Urothelium cell line (cell line): ENCODE results near the gene PCGF1.
"Not testable (repeated sequence)": the region's sequence is repeated elsewhere in the genome, so short reads cannot be mapped to it uniquely, and the experiment has no call there.

ENCODE experiments used
- DNase-seq: peaks from one replicate; pipeline ENCODE4 v3.0.0; 2011; ENCODE audit warnings: low spot score, mixed read lengths
- FAIRE-seq: peaks from 2 replicates; lab custom pipeline; 2011; peaks lifted over from hg19 to GRCh38; lab: Jason Lieb, UNC

The PCGF1 gene

DNA sequence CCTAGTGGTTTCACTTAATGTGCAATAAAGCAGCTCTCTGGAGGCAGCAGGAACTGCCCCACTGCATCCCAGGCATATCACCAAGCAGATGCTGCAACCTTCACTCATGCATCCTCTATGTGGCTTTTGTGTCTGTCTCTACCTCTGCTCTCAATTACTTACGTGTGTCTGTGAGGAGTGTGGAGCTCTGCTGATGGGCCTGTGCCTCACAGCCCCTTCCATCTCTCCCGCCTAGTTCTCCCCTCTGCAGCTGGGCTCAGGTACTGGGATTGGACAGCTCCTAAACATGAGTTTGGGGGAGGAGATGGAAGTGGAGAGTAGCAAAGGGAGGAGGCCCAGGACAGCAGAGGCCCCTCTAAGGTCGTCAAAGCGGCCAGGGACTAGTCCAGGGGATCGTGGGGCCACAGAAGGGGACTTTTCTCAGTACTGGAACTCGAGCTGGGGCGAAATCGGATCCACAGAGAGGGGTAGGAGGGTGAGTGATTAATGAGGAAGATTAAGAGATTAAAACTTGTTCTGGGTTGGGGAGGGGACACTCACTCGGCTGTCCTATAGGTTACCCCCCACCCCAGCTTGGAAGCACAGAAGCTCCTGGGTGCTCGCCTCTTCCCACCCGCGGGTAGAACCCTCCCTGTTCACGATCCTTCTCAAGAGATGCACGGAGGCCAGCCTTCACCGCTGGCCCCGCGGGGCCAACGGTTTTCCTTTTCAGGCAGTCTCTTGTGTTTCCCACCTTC is 6.0 kb downstream of the PCGF1 start:
- peak; percentile 46 for FAIRE-seq
- peak; percentile 22 for DNase-seq

DNA sequence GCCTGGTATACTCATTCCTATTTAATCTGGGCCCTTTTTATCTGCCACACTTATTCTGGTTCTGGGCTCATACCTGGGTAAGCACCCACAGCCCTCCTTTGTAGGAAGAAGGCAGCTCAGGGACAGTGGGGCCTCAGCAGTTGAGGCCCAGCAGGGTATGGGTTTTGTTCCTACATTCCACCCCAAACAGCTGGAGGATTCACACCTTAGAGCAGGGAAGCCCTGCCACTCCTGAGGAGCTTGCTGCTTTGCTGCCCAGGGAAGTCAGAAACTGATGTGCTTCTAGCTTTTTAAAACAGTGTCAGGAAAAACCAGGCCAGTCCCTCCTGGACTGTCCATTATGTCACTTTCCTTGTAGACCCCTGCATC is 6.9 kb downstream of the PCGF1 start:
- no peak for DNase-seq
- FAIRE-seq = no peak

DNA sequence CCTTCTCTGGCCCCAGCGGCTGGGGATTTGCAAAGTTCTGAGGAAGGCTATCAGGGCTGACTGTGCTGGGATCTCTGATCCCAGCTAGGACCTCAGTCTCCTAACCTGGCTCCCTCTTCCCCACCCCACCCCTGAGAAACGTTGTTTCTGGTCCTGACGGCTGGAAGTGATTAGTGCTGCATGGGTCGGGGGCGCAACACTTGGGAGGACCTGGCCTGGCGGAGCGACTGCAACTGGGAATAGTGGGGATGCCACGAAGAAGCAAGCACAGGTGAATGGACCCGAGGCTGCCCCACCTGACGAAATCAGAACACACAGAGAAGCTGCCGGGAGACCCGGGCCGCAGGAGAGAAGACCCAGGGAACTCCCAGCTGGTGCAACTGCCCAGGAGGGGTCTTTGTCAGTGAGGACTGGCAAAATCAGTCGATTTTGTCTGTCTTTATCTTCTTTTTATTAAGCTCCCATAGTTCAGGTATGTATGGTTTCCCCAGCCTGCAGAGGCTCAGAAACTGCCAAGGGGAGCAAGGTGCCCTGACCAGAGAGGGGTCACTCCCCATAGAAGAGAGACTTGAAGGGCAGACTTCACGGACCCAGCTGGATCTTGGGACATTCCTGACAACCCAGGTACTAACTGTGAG is 7.4 kb downstream of the PCGF1 start:
- no peak for DNase-seq
- no peak for FAIRE-seq

DNA sequence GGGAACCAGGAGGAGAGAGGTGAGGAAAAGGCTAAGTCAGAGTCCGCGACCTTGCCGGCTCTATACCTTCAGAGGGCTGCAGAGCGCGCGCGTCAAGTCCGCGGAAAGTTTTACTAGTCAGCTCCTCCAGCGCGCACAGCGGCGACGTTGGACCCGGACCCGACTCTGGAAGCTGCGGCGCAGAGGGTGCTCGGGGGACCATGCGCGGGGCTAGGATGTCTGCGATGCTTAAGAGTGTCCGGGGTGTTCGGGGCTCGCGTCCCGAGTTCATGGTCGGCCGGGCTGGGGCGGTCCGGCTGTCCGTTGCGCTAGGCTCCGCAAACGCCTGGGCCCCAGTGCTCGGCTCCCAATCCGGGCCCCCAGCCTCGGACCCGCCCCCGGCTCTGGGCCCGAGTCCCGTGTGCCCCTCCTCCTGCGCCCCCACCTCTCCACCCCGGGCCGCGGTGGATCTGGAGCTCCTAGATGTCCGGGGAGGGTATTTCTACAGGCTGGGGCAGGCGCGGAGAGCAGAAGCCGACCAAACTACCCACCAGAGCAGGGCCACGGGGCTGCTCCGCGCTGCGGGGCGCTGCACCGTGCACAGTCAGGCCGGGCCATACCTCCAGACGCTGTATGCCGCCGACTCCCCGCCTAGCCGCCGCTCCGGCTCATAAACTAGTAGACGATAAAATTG is 8.1 kb downstream of the PCGF1 start, which contains the start of gene LBX2:
LBX2 (minus strand) TSS at position 337 of the 673 bp plus-strand sequence; CDS start at position 271, 66 bp downstream.
- FAIRE-seq (no peak), DNase-seq (no peak)

DNA sequence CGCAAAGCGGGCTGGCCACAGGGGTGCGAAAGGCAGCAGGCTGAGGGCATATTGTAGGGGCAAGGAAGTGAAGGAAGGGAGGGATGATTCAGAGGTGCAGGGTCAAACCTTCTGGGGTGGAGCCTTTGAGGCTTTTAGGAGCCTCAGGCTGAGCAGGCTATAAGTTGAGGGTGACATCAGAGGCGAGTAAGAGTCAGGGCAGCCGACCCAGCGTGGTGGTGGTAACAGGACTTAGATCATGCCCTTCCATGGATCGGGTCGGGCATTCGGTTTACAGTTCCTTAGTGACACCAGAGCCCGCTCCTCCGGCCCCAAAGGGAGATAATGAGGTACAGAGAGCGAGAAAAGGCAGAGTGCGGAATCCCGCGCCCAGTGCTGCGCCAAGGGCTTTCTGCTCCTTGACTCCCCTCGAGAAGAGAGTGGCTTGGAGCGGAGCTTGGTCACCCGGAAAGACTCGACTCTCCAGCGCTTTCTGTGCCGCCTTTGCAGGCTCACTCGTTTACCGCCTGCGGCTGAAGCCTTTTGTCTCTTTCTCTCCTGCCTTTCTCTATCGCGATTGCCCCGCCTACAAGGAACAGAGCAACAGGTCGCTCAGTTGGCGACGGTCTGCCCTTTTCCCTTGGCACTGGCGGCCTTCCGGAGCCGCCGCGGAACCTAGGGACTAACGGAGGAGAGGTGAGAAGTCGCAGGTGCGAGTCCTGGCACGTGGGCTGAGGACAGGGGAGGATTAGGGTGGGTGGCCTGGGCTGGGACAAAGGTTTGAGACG is 8.8 kb downstream of the PCGF1 start:
- DNase-seq = no peak

DNA sequence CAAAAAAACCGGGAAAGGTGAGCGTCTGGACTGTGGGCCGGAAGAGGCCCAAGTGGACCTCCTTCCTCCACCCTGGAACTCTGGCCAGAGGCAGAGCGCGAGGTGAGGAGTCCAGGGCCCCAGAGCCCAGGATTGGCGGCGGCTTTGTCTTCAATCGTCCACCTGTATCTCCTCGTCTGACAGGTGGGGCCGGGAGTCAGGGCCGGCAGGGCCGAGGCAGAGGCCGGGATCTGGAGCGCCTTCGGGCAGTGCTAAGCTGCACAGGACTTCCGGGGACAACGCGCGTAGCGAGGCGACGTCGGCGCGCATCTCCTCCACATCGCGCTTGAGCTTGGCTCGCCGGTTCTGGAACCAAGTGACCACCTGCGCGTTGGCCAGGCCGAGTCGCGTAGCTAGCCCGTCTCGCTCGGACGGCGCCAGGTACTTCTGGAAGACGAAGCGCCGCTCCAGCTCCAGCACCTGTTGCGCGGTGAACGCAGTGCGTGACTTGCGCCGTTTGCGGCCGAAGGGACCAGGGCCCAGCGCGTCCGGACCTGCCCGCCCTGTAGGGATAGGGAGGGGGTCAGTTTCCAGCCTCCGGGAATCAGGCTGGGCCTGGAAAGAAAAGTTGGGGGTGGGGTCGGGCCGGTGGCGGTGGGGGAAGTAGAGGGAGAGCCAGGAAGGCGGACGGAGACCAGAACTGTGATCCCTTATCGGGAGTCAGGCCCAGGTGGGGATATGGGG is 9.6 kb downstream of the PCGF1 start:
- DNase-seq (no peak), FAIRE-seq (no peak)

More for the DNA sequence above, 8.8 kb downstream of the PCGF1 start:
- no peak for FAIRE-seq

DNA sequence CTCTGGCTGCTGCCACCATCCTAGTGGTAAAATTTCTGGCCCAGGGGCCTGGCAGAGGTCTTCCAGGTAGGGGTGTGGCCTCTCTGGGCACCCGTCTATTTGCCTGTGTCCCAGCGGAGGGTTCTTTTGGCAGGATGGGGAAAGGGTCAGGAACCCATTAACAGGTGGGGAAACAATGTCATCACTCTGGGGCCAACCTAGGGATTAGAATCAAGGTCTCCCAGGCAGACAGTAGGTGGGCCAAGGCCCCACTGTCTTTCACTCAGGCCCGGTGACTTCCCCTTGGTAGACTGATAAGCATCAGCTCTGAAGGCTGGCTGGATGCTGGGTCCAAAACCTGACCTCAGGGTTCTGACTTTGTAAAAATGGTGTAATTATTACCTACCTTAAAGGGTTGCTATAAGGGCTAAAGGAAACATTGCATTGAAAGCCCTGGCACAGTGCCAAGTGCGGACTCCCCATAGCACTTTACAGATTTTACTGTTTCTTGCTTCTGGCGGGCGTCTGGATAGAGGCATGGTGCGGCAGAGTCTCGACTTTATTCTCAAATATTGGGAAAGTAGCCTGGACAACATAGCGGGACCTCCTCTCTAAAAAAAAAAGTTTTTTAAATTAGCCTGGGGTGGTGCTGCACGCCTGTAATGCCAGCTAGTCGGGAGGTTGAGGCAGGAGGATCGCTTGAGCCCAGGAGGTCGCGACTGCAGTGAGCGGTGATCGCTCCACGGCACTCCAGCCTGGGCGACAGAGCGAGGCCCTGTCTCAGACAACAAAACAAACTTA is 10.3 kb downstream of the PCGF1 start:
- no peak for DNase-seq

DNA sequence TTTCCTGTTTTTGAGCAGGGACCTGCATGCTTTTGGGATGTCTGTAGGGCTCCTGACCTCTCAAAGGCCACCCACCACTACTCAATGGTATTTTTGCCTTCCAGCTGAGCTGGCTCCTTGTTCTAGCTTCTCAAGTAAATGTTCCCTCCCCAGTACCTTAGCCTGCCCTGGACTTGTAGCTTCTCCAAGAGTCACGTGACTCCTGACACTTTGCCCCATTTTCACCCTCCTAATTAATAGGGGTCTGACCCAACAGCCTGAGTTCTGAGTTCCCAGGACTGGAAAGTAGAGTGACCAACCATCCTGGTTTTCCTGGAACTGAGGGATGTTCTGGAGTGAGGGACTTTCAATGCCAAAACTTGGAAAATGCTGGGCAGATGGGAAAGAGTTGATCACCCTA is 12.1 kb downstream of the PCGF1 start:
- FAIRE-seq = no peak
- no peak for DNase-seq

More for the DNA sequence above, 10.3 kb downstream of the PCGF1 start:
- FAIRE-seq = no peak

DNA sequence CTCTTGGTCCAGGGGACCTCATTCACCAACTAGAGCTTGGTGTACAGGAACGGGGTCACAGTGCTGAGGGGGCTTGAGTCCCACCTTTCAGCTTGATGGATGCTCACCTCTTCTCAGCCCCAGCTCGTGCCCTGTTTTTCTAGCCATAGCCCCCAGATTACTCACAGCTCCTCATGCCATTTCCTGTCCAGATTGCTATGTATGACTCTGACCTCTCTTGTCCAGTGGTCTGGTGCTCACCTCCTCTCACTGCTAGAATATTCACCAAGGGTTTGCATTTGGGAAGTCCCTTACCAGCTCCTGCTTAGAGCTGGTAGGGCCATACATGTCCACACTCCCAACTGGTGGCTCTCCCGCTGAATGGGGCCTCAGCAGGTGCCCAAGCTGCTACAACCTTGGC is 13.9 kb downstream of the PCGF1 start:
- FAIRE-seq (no peak), DNase-seq (no peak)

DNA sequence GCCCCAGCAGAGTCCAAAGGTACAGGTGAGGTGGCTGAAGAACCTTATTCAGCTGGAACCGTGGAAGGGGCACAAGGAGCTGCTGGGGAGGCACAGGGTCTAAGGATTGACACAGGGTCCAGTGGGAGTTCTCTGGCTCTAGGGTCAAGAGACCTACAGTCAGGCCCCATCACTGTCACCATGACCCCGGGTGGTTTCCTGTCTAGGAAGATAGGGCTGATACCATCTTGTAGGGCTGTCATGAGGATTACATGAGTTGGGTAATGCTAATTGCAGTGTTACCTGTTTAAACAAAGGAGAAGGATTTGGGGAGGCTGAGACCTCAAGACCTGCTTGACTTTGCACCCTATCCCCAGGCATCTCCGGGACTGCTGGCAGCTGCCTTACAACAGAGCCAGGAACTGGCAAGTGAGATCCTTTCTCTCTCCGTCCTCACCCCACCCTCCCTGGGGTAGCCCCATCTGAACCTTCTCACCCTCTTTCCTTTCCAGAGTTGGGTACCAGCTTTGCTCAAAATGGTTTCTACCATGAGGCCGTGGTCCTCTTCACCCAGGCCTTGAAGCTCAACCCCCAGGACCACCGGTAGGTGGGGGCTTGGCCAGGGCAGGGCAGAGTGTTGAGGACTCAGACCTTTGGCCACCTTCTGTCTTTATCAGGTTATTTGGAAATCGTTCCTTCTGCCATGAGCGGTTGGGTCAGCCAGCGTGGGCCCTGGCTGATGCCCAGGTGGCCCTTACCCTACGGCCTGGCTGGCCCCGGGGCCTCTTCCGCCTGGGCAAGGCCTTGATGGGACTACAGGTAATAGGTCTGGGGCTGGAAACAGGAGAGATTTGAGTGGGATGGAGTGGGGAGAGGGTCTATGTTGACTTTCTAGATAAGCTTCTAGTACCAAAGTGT is 15.6 kb downstream of the PCGF1 start:
- FAIRE-seq (no peak), DNase-seq (no peak)

DNA sequence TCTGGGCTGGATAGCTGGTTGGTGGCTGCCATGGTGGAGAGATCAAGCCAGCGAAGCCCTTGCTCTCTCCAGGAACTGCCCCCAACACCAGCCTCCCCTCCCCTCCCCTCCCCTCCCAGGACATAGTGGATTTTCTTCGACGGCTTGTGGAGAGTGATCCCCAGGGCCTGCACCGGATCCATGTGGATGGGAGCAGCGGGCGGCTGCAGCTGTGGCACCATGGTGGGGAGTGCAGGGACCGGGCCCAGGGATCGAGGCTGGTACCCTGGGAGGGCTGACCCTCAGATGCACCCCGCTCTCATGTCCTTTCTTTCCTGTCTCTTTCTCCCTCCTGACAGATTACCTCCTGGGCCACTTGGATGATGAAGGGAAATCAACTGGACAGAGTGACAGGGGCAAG is 17.6 kb downstream of the PCGF1 start:
- no peak for DNase-seq
- FAIRE-seq = no peak

DNA sequence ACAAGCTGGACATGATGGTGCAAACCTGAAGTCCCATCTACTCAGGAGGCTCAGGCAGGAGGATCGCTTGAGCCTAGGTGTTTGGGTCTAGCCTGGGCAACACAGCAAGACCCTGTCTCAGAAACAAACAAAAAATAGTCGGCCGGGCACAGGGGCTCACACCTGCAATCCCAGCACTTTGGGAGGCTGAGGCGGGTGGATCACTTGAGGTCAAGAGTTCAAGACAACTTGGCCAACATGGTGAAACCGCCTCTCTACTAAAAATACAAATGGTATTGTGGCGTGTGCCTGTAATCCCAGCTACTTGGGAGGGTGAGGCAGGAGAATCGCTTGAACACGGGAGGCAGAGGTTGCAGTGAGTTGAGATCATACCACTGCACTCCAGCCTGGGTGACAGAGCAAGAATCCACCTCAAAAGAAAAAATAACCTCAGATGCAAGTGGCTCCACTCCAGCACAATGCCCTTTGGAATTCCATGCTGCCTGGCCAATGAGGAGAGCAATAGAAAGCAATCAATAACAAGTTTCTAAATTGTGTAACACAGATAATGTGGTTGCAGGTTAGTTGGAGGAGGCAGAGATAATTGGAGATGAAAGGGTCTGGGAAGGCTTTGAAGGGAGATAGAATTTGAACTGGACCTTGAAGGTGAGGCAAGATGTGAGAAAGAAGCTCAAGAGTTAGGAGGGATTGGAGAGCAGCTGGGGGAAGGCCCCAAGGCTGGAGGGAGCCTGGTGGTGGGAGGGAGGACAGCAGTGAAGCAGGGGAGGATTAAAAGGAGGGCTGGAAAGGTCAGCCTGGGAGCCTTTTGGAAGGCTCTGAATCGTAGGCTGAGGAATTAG is 18.6 kb downstream of the PCGF1 start:
- FAIRE-seq = no peak

DNA sequence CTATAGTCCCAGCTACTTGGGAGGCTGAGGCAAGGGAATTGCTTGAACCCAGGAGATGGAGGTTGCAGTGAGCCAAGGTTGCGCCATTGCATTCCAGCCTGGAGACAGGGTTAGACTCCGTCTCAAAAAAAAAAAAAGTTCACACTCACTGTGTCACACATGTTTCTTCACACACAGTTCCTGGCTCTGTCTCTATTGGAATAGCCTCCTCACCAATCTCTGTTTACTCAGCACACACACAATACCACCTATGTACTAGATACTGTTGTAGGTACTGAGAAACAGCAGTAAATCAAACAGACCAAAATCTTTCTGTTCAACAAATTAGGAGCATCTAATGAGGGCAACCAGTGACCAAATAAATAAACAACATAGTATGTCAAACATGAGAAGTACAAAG is 21.4 kb downstream of the PCGF1 start:
- DNase-seq = no peak
- no peak for FAIRE-seq

More for the DNA sequence above, 18.6 kb downstream of the PCGF1 start:
- no peak for DNase-seq

DNA sequence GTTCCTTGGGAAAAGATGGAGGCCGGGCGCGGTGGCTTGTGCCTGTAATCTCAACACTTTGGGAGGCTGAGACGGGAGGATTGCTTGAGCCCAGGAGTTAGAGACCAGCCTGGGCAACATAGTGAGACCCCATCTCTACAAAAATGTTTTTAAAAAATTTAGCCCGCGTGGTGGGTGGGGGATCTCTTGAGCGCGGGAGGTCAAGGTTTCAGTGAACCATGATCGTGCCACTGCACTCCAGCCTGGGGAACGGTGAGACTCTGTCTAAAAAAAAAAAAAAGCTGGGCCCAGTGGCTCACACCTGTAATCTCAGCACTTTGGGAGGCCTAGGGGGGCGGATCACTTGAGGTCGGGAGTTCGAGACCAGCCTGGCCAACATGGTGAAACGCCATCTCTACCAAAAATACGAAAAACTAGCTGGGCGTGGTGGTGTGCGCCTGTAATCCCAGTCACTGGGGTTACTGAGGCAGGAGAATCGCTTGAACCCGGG is 23.8 kb downstream of the PCGF1 start:
- DNase-seq, FAIRE-seq: not testable (repeated sequence)

DNA sequence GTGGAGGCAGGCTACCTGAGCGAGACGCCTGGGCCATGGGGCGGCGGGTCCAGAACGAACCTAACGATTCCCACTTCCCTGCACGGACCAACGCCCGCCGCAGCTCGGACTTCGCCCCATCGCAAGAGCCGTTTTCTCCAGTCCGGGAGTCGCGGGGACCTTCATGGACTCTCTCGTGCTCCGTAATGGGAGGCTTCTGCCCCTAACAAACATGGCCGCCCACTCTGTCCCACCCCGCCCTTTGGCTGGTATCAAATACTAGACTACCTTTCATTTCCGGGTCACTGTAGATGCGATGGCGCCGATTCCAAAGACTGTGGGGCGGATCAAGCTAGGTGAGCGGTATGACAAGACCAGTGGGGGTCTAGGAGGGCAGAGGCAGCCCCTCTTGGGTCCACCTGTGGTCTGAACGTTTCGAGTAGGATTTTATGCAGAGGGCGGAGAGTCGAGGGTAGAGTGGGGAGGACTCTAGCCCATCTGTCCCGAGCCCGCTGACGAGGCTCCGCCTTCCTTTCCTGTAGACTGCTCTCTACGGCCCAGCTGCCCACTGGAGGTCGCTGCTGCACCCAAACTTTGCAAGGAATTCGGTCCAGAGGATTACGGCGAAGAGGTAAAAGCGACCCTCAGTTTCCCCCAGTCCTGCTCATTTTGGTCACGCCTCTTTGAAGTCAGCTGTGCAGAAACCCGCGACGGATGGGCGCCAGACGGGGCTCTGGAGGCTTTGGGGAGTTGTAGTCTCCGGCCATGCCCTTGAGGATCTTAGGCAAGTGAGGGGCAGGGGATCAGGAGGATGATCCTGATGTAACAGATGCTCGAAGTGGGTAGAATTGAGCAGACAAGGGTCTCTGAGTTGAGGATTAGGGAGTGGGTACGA is 24.5 kb downstream of the PCGF1 start, which contains the start of the genes CCDC142 and TTC31:
CCDC142 (minus strand) TSS at position 198 of the 874 bp plus-strand sequence; CDS start at position 37, 161 bp downstream.
TTC31 (plus strand) TSS at position 281 of the 874 bp plus-strand sequence; CDS start at position 296, 15 bp downstream.
- DNase-seq = peak; percentile 95
- FAIRE-seq = peak; percentile 91
